ENCODE results near the gene KCNJ10.

DNA sequence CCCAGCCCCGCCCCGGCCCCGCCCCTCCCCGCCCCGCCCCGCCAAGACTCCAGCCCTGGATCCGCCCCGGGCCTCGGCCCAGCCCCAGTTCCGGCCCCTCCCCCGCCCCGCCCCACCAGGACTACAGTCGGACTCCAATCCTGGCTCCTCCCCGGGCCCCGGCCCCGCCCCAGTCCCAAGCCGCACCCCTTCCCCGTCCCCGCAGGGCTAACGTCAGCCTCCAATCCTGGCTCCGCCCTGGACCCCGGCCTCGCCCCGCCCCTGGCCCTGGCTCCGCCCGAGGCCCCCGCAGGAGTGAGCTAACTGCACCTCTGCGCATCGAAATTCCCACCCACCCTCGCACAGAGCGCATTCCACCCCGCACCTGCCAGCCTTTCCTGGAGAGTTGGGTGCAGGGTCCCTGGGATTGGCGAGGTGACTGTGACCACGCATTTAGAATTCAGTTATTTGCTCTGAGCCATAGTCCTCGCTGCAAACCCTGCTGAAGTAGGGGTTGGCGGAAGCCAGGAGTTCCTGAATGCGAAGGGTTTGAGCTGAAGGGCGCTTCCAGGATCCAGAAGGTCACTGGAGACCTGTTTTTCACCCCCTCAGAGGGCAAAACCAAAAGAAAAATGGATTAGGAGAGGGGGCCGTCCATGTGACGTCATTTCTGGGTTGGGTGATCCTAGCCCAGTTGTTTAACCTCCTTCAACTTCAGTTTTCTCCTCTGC lies 29.0 kb upstream of the KCNJ10 start:
- no peak for TF ChIP-seq HDAC6 (IDR thresholded peaks at IDR 0.05; ENCODE audit: low read depth, low read length)
- TF ChIP-seq, protein P1, sequence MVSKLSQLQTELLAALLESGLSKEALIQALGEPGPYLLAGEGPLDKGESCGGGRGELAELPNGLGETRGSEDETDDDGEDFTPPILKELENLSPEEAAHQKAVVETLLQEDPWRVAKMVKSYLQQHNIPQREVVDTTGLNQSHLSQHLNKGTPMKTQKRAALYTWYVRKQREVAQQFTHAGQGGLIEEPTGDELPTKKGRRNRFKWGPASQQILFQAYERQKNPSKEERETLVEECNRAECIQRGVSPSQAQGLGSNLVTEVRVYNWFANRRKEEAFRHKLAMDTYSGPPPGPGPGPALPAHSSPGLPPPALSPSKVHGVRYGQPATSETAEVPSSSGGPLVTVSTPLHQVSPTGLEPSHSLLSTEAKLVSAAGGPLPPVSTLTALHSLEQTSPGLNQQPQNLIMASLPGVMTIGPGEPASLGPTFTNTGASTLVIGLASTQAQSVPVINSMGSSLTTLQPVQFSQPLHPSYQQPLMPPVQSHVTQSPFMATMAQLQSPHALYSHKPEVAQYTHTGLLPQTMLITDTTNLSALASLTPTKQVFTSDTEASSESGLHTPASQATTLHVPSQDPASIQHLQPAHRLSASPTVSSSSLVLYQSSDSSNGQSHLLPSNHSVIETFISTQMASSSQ (IDR thresholded peaks at IDR 0.05; ENCODE audit: low read depth): no peak
- TF ChIP-seq, protein P1 (CRISPR knock-in tag; IDR thresholded peaks at IDR 0.05; ENCODE audit: borderline replicate concordance): no peak

Measured in HepG2 (cell line).